K562 (cell line): Measurements from ENCODE around the gene CCDC18. TPM values are rescaled to one million over a fixed set of nuclear protein-coding genes. Genes with fewer than 3 reads are reported as not detected.

Experiments
- ATAC-seq: fragments of 200-7000 bp; cut with Tn5 transposase; 3 replicates; pipeline ENCODE4 v1.9.1; 2020; ENCODE audit warnings: moderate library complexity
- BruUV-seq: library from RNA; stranded (reverse); fragments of 400-500 nt; replicated peaks from 2 replicates; lab custom pipeline; 2021; lab: Mats Ljungman, UMichigan
- CTCF ChIA-PET: fragments of 300-600 bp; formaldehyde crosslinking; extraction: SDS; loops from one replicate; lab custom pipeline; 2021; ENCODE audit warnings: low intra/inter-chr PET ratio; lab: Yijun Ruan, JAX
- POLR2A ChIA-PET: fragments of 300-600, 350-650 bp; sonication (Branson Sonifier 250); formaldehyde crosslinking; extraction: SDS; loops from one replicate; lab custom pipeline; 2021; ENCODE audit warnings: antibody characterized with exemption, inconsistent platforms; lab: Yijun Ruan, JAX
- DNase-seq, 4 experiments: peaks; one replicate each; pipeline versions ENCODE4 v3.0.0 to v3.0.0-alpha.2; 2011 to 2018; ENCODE audit warnings: low spot score in 3 of 4, mixed read lengths in 3 of 4; ENCODE audit errors: extremely low read depth in 1 of 4
- FAIRE-seq: peaks from 2 replicates; lab custom pipeline; 2011; peaks lifted over from hg19 to GRCh38; lab: Jason Lieb, UNC
- H2AFZ ChIP-seq: 2 replicates; pipeline ENCODE4 v1.6.0; 2011; ENCODE audit warnings: low read depth, low read length, control low read depth, inconsistent platforms
- H3K27ac ChIP-seq: fragments of 200-600 bp; 3 replicates; pipeline ENCODE4 v1.8.0; 2011; ENCODE audit warnings: low read depth, mild to moderate bottlenecking, control low read depth, inconsistent platforms, low read length, moderate library complexity, mixed read lengths; ENCODE audit errors: extremely low read depth
- H3K27me3 ChIP-seq, 2 experiments: fragments of 300-600 bp in 1 of 2; 2 replicates in 1 of 2; 3 replicates in 1 of 2; pipeline versions ENCODE4 v1.6.0 to v1.8.0; 2011; ENCODE audit warnings: inconsistent platforms in 2 of 2, low read length in 2 of 2, mild to moderate bottlenecking in 1 of 2, mixed read lengths in 1 of 2, moderate library complexity in 1 of 2; ENCODE audit not compliant: control insufficient read depth in 2 of 2, insufficient read depth in 2 of 2
- H3K36me3 ChIP-seq: fragments of 300-600 bp; 3 replicates; pipeline ENCODE4 v1.8.0; 2011; ENCODE audit warnings: mild to moderate bottlenecking, low read length, inconsistent platforms; ENCODE audit not compliant: control insufficient read depth, insufficient read depth
- H3K4me1 ChIP-seq, 2 experiments: fragments of 200-600 bp in 1 of 2; replicated peaks in 1 of 2; 2 replicates in 1 of 2; 3 replicates in 1 of 2; pipeline versions ENCODE4 v1.5.1 to v1.8.0; 2011; ENCODE audit warnings: inconsistent platforms in 2 of 2, low read length in 2 of 2, mild to moderate bottlenecking in 1 of 2, mixed read lengths in 1 of 2, moderate library complexity in 1 of 2; ENCODE audit not compliant: control insufficient read depth in 2 of 2, insufficient read depth in 2 of 2
- H3K4me2 ChIP-seq: 2 replicates; pipeline ENCODE4 v1.6.1; 2011; ENCODE audit warnings: low read length, control low read depth, inconsistent platforms, mixed read lengths; ENCODE audit not compliant: insufficient read depth
- H3K4me3 ChIP-seq: fragments of 200-600 bp; sonication (generic), shearing (Covaris generic); 2 replicates; pipeline ENCODE4 v1.5.1; 2016; ENCODE audit warnings: control low read depth, inconsistent platforms
- H3K79me2 ChIP-seq: fragments of 200-600 bp; 3 replicates; pipeline ENCODE4 v1.8.0; 2011; ENCODE audit warnings: low read length, inconsistent platforms; ENCODE audit not compliant: control insufficient read depth, insufficient read depth
- H3K9ac ChIP-seq, 2 experiments: 2 replicates each; pipeline versions ENCODE4 v1.6.0 to v1.6.1; 2011; ENCODE audit warnings: low read depth in 2 of 2, low read length in 2 of 2, control low read depth in 1 of 2, inconsistent platforms in 1 of 2, mild to moderate bottlenecking in 1 of 2, mixed read lengths in 1 of 2; ENCODE audit not compliant: insufficient read depth in 1 of 2
- H3K9me1 ChIP-seq: one replicate; pipeline ENCODE4 v1.6.0; 2011; ENCODE audit warnings: inconsistent platforms, mild to moderate bottlenecking, low read length, moderate library complexity; ENCODE audit not compliant: control insufficient read depth, insufficient read depth
- H3K9me3 ChIP-seq: replicated peaks from 2 replicates; pipeline ENCODE4 v1.5.1; 2011; ENCODE audit warnings: low read depth, low read length, inconsistent platforms; ENCODE audit not compliant: control insufficient read depth, insufficient read depth
- H4K20me1 ChIP-seq: replicated peaks from 2 replicates; pipeline ENCODE4 v1.6.1; 2011; ENCODE audit warnings: low read length, inconsistent platforms, mixed read lengths; ENCODE audit not compliant: control insufficient read depth, insufficient read depth
- ARHGAP35 ChIP-seq: fragments of 450-650 bp; IDR thresholded peaks from 2 replicates; pipeline ENCODE4 v1.6.1; 2018; ENCODE audit not compliant: partially characterized antibody
- PKNOX1 ChIP-seq: fragments of 450-650 bp; IDR thresholded peaks from 2 replicates; pipeline ENCODE4 v1.6.1; 2016
- POLR2G ChIP-seq: fragments of 200-400 bp; formaldehyde crosslinking; IDR thresholded peaks from 2 replicates; pipeline ENCODE4 v1.6.1; 2017; ENCODE audit warnings: low read depth, mild to moderate bottlenecking, antibody characterized with exemption, low read length, moderate library complexity
- PRPF4 ChIP-seq: fragments of 200-400 bp; formaldehyde crosslinking; IDR thresholded peaks from one replicate; pipeline ENCODE4 v1.6.1; 2017; ENCODE audit warnings: low read length, low read depth, mild to moderate bottlenecking; ENCODE audit not compliant: insufficient read depth, poor library complexity, severe bottlenecking
- PTTG1 ChIP-seq: fragments of 450-650 bp; IDR thresholded peaks from 2 replicates; pipeline ENCODE4 v1.6.1; 2016; ENCODE audit warnings: low read depth, mild to moderate bottlenecking, missing genetic modification characterization, missing compliant biosample characterization
- TBL1XR1 ChIP-seq, 2 experiments: IDR thresholded peaks; 2 replicates each; pipeline ENCODE4 v1.6.1; 2012; ENCODE audit warnings: improper control_type of control experiment in 2 of 2, low read length in 2 of 2, mild to moderate bottlenecking in 1 of 2
- ZNF639 ChIP-seq, 2 experiments: fragments of 200-800 bp in 1 of 2; sonication (Bioruptor generic) in 1 of 2; sonication (generic) in 1 of 2; formaldehyde crosslinking in 1 of 2; IDR thresholded peaks in 1 of 2; conservative IDR thresholded peaks in 1 of 2; 2 replicates each; pipeline versions ENCODE4 v1.5.0 to v1.6.1; 2016 to 2020; ENCODE audit warnings: missing compliant biosample characterization in 1 of 2, missing genetic modification characterization in 1 of 2, missing genetic modification reagents in 1 of 2
- WGBS: fragments of 100-300 bp; shearing (Covaris generic); methylation state at CpG from one replicate; pipeline ENCODE4 v1.1.6; 2016; ENCODE audit warnings: low coverage, mixed read lengths; ENCODE audit not compliant: insufficient coverage; ENCODE audit errors: missing lambda C conversion rate; 5-methylcytosine and 5-hydroxymethylcytosine counted together
- in situ Hi-C: fragments of 300-500 bp; cut with MboI; formaldehyde crosslinking; loops from 4 replicates; pipeline ENCODE4 v1.15.0; 2018; ENCODE audit warnings: inconsistent platforms, mixed read lengths
- intact Hi-C: fragments of 100-400 bp; cut with micrococcal nuclease; formaldehyde crosslinking; loops from 2 replicates; pipeline ENCODE4 v1.14.2; 2022
- polyA plus RNA-seq, 8 experiments: library from polyadenylated mRNA; depleted of rRNA in 4 of 8; stranded (reverse) in 5 of 8; unstranded in 3 of 8; fragments of >200 nt; fragmentation: Nextera tagmentation in 2 of 8; fragmentation: Illumina TruSeq in 1 of 8; extraction: Ambion mirVana in 2 of 8; extraction: Trizol in 1 of 8; gene quantifications; 2 replicates each; pipeline versions ENCODE4 v1.2.1 to v1.2.3, GENCODE V29; 2011 to 2014; ENCODE audit warnings: inconsistent platforms in 1 of 8, missing spikeins in 1 of 8
- total RNA-seq, 7 experiments: library from RNA; depleted of rRNA in 6 of 7; stranded (reverse); fragments of >200 nt in 6 of 7; fragmentation: Illumina TruSeq in 2 of 7; extraction: Trizol in 2 of 7; gene quantifications; 2 replicates each; pipeline versions ENCODE4 v1.2.1 to v1.2.3, GENCODE V29; 2011 to 2021; ENCODE audit warnings: low replicate concordance in 1 of 7

Gene CCDC18
- total and polyA plus RNA-seq, 9 of the 15 experiments (the other 6 are each of a cell fraction or from before 2014, with no cell fraction given) = 19.5 to 34.2 (median 24.3) TPM

GRCh38 chr1:93196591-93196990 lies 16.1 kb downstream of the CCDC18 start (continued):
- TF ChIP-seq ZNF639 (CRISPR knock-in tag; conservative IDR thresholded peaks at IDR 0.05 in 1 of 2, IDR thresholded peaks at IDR 0.05 in 1 of 2) (no peak), PRPF4 (no peak), PKNOX1 (no peak), ARHGAP35 (no peak), PTTG1 (tag) (no peak)
- TF ChIP-seq, all 486 proteins: peak for 0

- Histone ChIP-seq H3K79me2 (no peaks in the 10 kb centered on the region), H4K20me1 (no peaks in the 10 kb centered on the region), H3K4me2 (no peak overlapping the region), H3K9me3 (no peaks in the 10 kb centered on the region), H3K4me1 (0 out of 5 replicates have a peak, but pooled peaks cover 0 to 3% of the 10 kb centered on the region in 2 experiments), H3K36me3 (peaks cover 81% of the 10 kb centered on the region), H3K27ac (no peak overlapping the region), H3K4me3 (no peak overlapping the region), H3K9me1 (no peaks in the 10 kb centered on the region), H3K9ac (peak overlapping the region in 1 of 2 experiments; percentile 50; a peak in 1 of 4 replicates), H2AFZ (no peak overlapping the region), H3K27me3 (no peaks in the 10 kb centered on the region)
- ChIA-PET CTCF (no interaction called here), POLR2A (interaction anchor here (1.4 kb wide), 1 partner anchor 18 kb away, joined by 4 read pairs; no protein-coding TSS in a partner anchor)
- in situ Hi-C loops (no loop called here), intact Hi-C loops (no loop called here)
- no TSS peak for BruUV-seq
- no peak for DNase-seq
- WGBS = 98% methylated on average over 7 of the region's 9 CpGs
- FAIRE-seq = no peak
- TF ChIP-seq TBL1XR1 (IDR thresholded peaks at IDR 0.05; ENCODE audit: low read length in 2 of 2) = no peak
- 0 out of 2 replicates have a peak, but pooled peaks have one; percentile 38 for TF ChIP-seq POLR2G
- ATAC-seq = no peak
These were observed 18.6 kb downstream of the CCDC18 start for GRCh38 chr1:93199150-93199549.
